ENCODE data around the gene NTHL1. TPM values are rescaled to one million over a fixed set of nuclear protein-coding genes. Genes with fewer than 3 reads are reported as not detected.
A peak's percentile ranks its signal among the peaks of the same experiment; 100 is the strongest.

The NTHL1 gene
- total and polyA plus RNA-seq, 2 donors (not counting 1 experiment from before 2014, with no cell fraction given) = 8.4 to 44.4 TPM

DNA sequence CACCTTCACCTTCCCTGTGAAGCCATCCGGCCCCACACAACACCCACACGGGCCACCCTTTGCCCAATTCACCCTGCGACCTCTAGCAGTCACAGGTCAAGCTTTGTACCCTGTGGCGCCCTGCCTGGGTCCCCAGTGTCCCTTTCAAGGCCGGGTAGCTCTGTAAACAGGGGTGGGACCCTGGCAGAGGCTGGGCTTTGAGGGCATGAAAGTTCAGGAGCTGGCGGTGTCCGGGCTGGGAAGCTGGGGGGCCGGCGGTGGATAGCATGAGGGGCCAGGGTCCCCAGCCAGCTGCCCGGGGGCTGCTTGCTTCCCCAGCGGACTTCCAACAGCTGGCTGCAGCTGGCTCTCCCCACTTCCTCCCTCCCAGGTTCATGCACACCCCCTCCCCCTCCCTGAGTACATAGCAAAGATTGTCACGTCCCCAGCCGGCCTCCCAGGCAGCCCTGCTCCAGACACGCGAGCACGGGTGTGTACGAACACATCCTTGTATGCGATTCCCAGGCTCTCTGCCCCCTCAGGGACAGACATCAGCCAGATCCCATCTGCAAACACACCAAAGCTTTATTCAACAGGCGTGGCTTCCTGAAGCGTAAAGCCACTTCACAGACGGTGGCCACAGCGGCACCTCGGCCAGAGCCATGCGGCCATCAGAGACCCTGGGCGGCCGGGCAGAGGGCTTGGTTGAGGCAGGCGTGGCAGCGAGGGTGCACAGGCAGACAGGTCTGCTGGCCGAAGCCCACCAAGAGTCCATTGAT is 8.2 kb downstream of the NTHL1 start:
- TF ChIP-seq EZH2 (IDR thresholded peaks at IDR 0.05; ENCODE audit: low read length, missing control alignments) = no peak
- Histone ChIP-seq H3K27ac (ENCODE audit: insufficient read depth, low read length) (peak overlapping the region; percentile 88), H3K36me3 (ENCODE audit: control insufficient read depth, insufficient read depth, low read length) (peaks cover 23% of the 10 kb centered on the region), H3K9ac (ENCODE audit: insufficient read depth, low read length) (peak overlapping the region; percentile 69), H3K79me2 (ENCODE audit: control insufficient read depth, insufficient read depth, low read length) (peaks cover 14% of the 10 kb centered on the region), H3K4me1 (ENCODE audit: control insufficient read depth, extremely low read depth, insufficient read depth, low read length) (peaks cover 50% of the 10 kb centered on the region), H3K4me3 (replicated peaks in 1 of 4; ENCODE audit: control extremely low read depth in 1 of 4, insufficient read depth in 1 of 4, low read depth in 3 of 4, low read length in 4 of 4) (no peak overlapping the region), H3K4me2 (ENCODE audit: extremely low read depth, insufficient read depth, low read length) (peak overlapping the region; percentile 68), H4K20me1 (ENCODE audit: control insufficient read depth, extremely low read depth, insufficient read depth, low read length) (no peaks in the 10 kb centered on the region), H3K9me3 (ENCODE audit: control insufficient read depth, insufficient read depth, low read depth, low read length) (no peaks in the 10 kb centered on the region), H3K27me3 (ENCODE audit: control insufficient read depth, insufficient read depth, low read length) (no peaks in the 10 kb centered on the region), H2AFZ (ENCODE audit: low read length) (no peak overlapping the region)
- DNase-seq (ENCODE audit: low read depth in 2 of 2) = peak; percentile 36 to 93

DNA sequence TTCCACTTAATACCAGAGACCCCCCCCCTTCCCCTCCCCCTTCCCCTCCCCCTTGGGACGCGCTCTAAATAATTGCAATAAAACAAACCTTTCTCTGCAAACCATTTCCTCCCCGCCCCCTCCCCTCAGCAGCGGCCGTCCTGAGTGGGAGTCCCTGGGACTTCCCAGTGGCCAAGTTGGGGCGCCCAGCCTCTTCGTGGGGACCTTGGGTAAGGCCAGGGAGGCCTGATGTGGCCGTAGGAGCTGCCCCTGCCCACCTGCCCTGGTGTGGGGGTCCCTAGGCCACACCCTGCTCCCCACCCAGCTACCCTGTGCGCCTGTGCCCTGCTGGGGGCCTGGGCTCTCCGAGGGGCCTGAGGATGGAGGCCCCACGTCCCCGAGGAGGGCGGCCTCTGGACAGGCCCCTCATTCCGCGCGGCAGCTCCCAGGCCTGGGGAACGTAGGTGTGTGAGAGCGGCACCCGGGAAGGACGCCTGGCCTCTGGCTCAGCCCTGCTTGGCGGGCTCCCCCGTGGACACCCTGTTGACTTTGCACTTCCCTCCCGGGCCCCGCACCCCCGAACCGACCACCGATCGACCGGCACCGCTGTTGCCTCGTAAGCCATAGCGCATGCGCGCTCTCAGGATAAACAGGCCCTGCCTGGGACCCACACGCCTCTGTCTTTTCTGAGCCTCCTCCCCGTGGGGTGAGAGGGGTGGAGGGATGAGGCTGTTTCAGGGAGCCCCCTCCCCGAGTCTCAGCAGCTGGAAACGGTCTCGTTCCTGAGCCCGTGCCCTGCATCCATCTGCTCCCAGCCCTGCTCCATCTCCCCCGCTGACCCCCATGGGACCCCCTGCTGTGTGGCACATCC is 9.0 kb downstream of the NTHL1 start:
- Histone ChIP-seq H3K36me3 (ENCODE audit: control insufficient read depth, insufficient read depth, low read length) (peaks cover 23% of the 10 kb centered on the region), H3K9me3 (ENCODE audit: control insufficient read depth, insufficient read depth, low read depth, low read length) (no peaks in the 10 kb centered on the region), H3K27me3 (ENCODE audit: control insufficient read depth, insufficient read depth, low read length) (no peaks in the 10 kb centered on the region), H4K20me1 (ENCODE audit: control insufficient read depth, extremely low read depth, insufficient read depth, low read length) (no peaks in the 10 kb centered on the region), H2AFZ (ENCODE audit: low read length) (no peak overlapping the region), H3K27ac (ENCODE audit: insufficient read depth, low read length) (peak overlapping the region; percentile 88), H3K4me2 (ENCODE audit: extremely low read depth, insufficient read depth, low read length) (peak overlapping the region; percentile 68), H3K79me2 (ENCODE audit: control insufficient read depth, insufficient read depth, low read length) (peaks cover 19% of the 10 kb centered on the region), H3K4me3 (replicated peaks in 1 of 4; ENCODE audit: control extremely low read depth in 1 of 4, insufficient read depth in 1 of 4, low read depth in 3 of 4, low read length in 4 of 4) (no peak overlapping the region), H3K4me1 (ENCODE audit: control insufficient read depth, extremely low read depth, insufficient read depth, low read length) (peaks cover 50% of the 10 kb centered on the region), H3K9ac (ENCODE audit: insufficient read depth, low read length) (peak overlapping the region; percentile 62)
- DNase-seq (ENCODE audit: low read depth in 2 of 2) = peak in 1 of 2 donors; percentile 47
- TF ChIP-seq EZH2 (IDR thresholded peaks at IDR 0.05; ENCODE audit: low read length, missing control alignments) = no peak
- TF ChIP-seq, protein P1, sequence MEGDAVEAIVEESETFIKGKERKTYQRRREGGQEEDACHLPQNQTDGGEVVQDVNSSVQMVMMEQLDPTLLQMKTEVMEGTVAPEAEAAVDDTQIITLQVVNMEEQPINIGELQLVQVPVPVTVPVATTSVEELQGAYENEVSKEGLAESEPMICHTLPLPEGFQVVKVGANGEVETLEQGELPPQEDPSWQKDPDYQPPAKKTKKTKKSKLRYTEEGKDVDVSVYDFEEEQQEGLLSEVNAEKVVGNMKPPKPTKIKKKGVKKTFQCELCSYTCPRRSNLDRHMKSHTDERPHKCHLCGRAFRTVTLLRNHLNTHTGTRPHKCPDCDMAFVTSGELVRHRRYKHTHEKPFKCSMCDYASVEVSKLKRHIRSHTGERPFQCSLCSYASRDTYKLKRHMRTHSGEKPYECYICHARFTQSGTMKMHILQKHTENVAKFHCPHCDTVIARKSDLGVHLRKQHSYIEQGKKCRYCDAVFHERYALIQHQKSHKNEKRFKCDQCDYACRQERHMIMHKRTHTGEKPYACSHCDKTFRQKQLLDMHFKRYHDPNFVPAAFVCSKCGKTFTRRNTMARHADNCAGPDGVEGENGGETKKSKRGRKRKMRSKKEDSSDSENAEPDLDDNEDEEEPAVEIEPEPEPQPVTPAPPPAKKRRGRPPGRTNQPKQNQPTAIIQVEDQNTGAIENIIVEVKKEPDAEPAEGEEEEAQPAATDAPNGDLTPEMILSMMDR (conservative IDR thresholded peaks at IDR 0.05 in 1 of 2, IDR thresholded peaks at IDR 0.05 in 1 of 2; ENCODE audit: low read depth in 1 of 2, low read length in 2 of 2) = no peak

DNA sequence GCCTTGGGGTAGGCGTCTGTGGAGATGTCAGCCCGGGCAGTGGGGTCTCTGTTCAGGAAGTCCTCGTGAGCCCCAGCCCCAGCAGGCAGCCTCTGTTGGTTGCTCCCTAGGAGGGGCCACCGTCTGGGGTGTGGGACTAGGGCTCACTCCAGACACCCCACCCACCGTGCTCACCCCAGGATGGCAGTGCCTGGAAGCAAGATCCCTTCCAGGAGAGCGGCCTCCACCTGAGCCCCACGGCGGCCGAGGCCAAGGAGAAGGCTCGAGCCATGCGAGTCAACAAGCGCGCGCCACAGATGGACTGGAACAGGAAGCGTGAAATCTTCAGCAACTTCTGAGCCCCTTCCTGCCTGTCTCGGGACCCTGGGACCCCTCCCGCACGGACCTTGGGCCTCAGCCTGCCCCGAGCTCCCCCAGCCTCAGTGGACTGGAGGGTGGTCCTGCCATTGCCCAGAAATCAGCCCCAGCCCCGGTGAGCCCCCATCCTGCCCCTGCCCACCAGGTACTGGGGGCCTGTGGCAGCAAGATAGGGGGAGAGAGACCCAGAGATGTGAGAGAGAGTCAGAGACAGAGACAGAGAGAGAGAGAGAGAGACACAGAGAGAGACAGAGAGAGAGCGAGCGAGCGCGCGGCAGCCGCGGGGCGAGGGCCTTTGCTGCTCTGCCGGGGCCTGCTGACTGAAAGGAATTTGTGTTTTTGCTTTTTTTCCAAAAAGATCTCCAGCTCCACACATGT is 9.8 kb downstream of the NTHL1 start:
- TF ChIP-seq EZH2 (IDR thresholded peaks at IDR 0.05; ENCODE audit: low read length, missing control alignments) = no peak
- TF ChIP-seq, protein P1 (conservative IDR thresholded peaks at IDR 0.05 in 1 of 2, IDR thresholded peaks at IDR 0.05 in 1 of 2; ENCODE audit: low read depth in 1 of 2, low read length in 2 of 2) = no peak
- Histone ChIP-seq H3K4me1 (ENCODE audit: control insufficient read depth, extremely low read depth, insufficient read depth, low read length) (peaks cover 56% of the 10 kb centered on the region), H3K27ac (ENCODE audit: insufficient read depth, low read length) (peak overlapping the region; percentile 23), H3K79me2 (ENCODE audit: control insufficient read depth, insufficient read depth, low read length) (peaks cover 19% of the 10 kb centered on the region), H3K27me3 (ENCODE audit: control insufficient read depth, insufficient read depth, low read length) (no peaks in the 10 kb centered on the region), H4K20me1 (ENCODE audit: control insufficient read depth, extremely low read depth, insufficient read depth, low read length) (no peaks in the 10 kb centered on the region), H3K9me3 (ENCODE audit: control insufficient read depth, insufficient read depth, low read depth, low read length) (no peaks in the 10 kb centered on the region), H3K4me3 (replicated peaks in 1 of 4; ENCODE audit: control extremely low read depth in 1 of 4, insufficient read depth in 1 of 4, low read depth in 3 of 4, low read length in 4 of 4) (no peak overlapping the region), H3K9ac (ENCODE audit: insufficient read depth, low read length) (peak overlapping the region; percentile 20), H3K36me3 (ENCODE audit: control insufficient read depth, insufficient read depth, low read length) (peaks cover 23% of the 10 kb centered on the region), H2AFZ (ENCODE audit: low read length) (no peak overlapping the region), H3K4me2 (ENCODE audit: extremely low read depth, insufficient read depth, low read length) (no peak overlapping the region)
- DNase-seq (ENCODE audit: low read depth in 2 of 2) = no peak
